ENCODE data around the gene PHYKPL.
A peak's percentile ranks its signal among the peaks of the same experiment; 100 is the strongest.
"Not testable (repeated sequence)": the region's sequence is repeated elsewhere in the genome, so short reads cannot be mapped to it uniquely, and the experiment has no call there.

PHYKPL gene

GRCh38 chr5:178264044-178264443 is 31.4 kb upstream of the PHYKPL start:
- DNase-seq (ENCODE audit: low spot score), result no peak

- no peak for DNase-seq (ENCODE audit: low spot score)
Measured at GRCh38 chr5:178261666-178262600, 29.3 kb upstream of the PHYKPL start.

GRCh38 chr5:178259623-178260536 is 27.3 kb upstream of the PHYKPL start:
- no peak for DNase-seq (ENCODE audit: low spot score)

GRCh38 chr5:178257650-178258049 is 25.0 kb upstream of the PHYKPL start:
- no peak for DNase-seq (ENCODE audit: low spot score)

- no peak for DNase-seq (ENCODE audit: low spot score)
Measured at GRCh38 chr5:178256746-178257145, 24.1 kb upstream of the PHYKPL start.

GRCh38 chr5:178253632-178254031 is 21.0 kb upstream of the PHYKPL start:
- not testable (repeated sequence) for DNase-seq (ENCODE audit: low spot score)

DNA sequence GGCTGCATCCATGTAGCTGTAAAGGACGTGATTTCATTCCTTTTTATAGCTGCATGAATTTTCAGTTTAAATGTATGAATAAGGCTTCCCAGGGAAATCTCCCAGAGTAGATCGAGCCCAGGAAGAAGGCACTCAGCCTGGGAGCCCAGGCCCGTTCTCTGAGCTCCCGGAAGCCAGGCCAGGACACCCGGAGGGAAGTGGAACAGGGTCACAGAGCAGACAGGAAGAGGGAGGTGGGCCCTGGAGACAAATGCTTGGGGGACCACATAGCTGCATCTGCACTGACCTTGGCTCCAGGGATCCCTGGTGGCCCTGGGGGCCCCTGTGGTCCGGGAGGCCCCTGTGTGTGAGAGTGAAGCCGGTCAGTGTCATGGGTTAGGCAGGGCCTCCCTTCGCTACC is 19.7 kb upstream of the PHYKPL start:
- DNase-seq (ENCODE audit: low spot score), result no peak

GRCh38 chr5:178250263-178250662 is 17.7 kb upstream of the PHYKPL start:
- no peak for DNase-seq (ENCODE audit: low spot score)

- DNase-seq (ENCODE audit: low spot score), result peak; percentile 33
Measured at GRCh38 chr5:178249191-178249989, 16.8 kb upstream of the PHYKPL start.

DNA sequence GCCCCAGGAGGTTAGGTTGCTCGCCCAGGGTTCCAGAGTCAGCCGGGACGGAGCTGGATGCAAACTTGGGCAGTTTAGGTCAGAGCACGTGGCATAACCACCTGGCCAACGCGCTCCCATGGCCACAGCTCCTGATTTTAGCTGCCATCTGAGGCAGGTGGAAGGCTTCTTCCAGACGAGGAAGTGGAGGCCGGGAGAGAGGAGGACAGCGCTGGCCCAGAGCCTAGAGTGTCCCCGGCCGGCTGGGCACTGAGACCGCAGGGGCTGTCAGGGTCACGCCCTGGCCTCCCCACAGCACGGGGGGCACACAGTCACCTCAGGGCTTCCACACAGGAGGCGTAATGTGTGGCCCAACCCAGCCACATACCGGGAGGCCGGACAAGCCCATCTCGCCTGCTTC is 16.1 kb upstream of the PHYKPL start:
- DNase-seq (ENCODE audit: low spot score), result no peak

GRCh38 chr5:178247481-178248456 is 15.2 kb upstream of the PHYKPL start:
- DNase-seq (ENCODE audit: low spot score), result no peak

DNA sequence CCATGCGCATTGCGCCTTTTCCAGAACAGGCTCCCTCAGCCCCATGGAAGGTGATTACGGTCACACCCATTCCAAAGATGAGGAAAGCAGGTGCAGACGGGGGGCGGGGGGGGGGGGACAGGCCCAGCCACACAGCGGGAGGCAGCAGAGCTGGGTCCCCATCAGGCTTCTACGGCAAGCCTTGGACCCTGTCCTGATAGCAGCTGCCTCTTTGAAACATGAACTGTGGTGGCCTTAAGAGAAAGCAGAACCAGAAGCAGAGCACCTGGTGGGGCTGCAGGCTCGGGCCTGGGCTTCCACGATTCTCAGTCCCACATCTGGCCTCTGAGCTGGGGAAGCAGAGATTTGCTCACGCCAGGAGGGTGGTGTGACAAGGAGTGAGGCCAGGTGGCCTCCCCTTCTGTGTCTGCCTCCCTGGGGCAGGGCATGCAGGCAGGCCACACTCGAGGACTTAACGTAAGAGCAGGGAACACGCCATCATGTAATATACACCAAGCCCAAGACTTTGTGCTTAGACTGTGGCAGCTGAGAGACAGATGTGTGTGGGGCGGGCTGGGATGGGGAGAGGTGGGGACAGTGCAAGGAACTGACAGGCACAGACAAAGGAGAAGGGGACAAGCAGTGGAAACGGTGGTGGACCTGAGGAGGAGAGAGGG is 14.2 kb upstream of the PHYKPL start:
- DNase-seq (ENCODE audit: low spot score), result no peak

- no peak for DNase-seq (ENCODE audit: low spot score)
Measured at GRCh38 chr5:178245389-178245788, 12.8 kb upstream of the PHYKPL start.

- DNase-seq (ENCODE audit: low spot score), result no peak
Measured at GRCh38 chr5:178244576-178244975, 12.0 kb upstream of the PHYKPL start.

- DNase-seq (ENCODE audit: low spot score), result no peak
Measured at GRCh38 chr5:178242416-178242815, 9.8 kb upstream of the PHYKPL start.

GRCh38 chr5:178241688-178242231 is 9.2 kb upstream of the PHYKPL start:
- DNase-seq (ENCODE audit: low spot score), result no peak

DNA sequence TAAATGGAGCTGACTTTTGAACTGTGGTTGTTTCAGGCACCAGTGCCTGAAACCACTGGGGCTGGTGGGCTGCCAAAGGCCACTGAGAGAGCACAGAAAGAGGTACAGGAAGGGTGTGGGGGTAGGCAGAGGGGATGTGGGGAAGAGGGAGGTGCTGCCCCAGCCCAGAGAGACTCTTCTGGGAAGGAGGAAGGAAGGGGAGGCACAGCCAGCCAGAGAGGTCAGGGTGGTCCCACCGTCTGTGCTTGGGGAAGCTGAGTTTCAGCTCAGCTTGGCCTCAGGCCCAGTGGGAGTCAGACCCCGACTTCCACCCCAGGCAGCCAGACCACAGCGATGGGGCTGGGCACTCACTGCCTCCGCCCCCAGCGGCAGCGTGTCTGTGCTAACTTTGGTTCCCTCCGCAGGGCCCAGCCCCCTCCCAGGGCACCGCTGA is 8.6 kb upstream of the PHYKPL start:
- DNase-seq (ENCODE audit: low spot score), result no peak

DNA sequence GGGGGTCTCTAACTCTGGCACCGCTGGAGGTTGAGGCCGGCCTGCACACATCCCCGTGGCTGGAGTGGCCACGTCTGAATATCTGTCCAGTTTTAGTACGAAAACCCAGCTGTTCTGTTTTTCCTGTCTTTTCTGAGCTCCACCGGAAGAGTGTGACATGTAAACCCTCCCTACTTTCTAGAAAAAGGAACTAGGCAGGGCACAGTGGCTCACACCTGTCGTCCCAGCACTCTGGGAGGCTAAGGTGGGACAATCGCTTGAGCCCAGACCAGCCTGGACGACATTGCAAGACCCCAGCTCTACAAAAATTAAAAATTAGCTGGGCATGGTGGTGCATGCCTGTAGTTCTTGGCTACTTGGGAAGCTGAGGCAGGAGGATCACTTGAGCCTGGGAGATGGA is 8.2 kb upstream of the PHYKPL start:
- no peak for DNase-seq (ENCODE audit: low spot score)

GRCh38 chr5:178240341-178240741 is 7.7 kb upstream of the PHYKPL start:
- no peak for DNase-seq (ENCODE audit: low spot score)

All from CD4-positive, alpha-beta T cell treated with Interleukin-6 at 100 ng/mL for 8 hours (primary cell).